GM13977 (cell line): ENCODE measurements around the gene RNF31.

Experiments used
- DNase-seq: peaks from one replicate; pipeline ENCODE4 v3.0.0; 2012; ENCODE audit warnings: low spot score
- CTCF ChIP-seq: IDR thresholded peaks from 2 replicates; pipeline ENCODE4 v1.5.1; 2012; ENCODE audit warnings: mild to moderate bottlenecking, control low read depth; ENCODE audit not compliant: insufficient read depth; ENCODE audit errors: extremely low read depth, missing control alignments
- in situ Hi-C: fragments of 300-500 bp; cut with MboI; formaldehyde crosslinking; loops from one replicate; pipeline ENCODE4 v1.12.0; 2022; ENCODE audit warnings: low sequenced_read_pairs, low pct_unique_long_range_greater_than_20kb, mixed read lengths, inconsistent platforms; ENCODE audit not compliant: unreplicated experiment

The RNF31 gene

GRCh38 chr14:24132976-24133375 lies 14.3 kb upstream of the RNF31 start:
- no peak for TF ChIP-seq CTCF
- no peak for DNase-seq
- in situ Hi-C loops: no loop called here

GRCh38 chr14:24133735-24134134 lies 13.6 kb upstream of the RNF31 start:
- DNase-seq: no peak
- TF ChIP-seq CTCF: no peak
- in situ Hi-C loops: no loop called here

GRCh38 chr14:24135584-24135833 lies 11.8 kb upstream of the RNF31 start:
- no peak for TF ChIP-seq CTCF
- in situ Hi-C loops: no loop called here
- DNase-seq: no peak

- no peak for TF ChIP-seq CTCF
- peak; percentile 98 for DNase-seq
- in situ Hi-C loops: no loop called here
Observed at GRCh38 chr14:24135834-24136683, 11.2 kb upstream of the RNF31 start, which contains the start of gene PSME1. Gene PSME1 (plus strand): TSS chr14:24136194. CDS start chr14:24136263, 69 bp downstream.

- TF ChIP-seq CTCF: no peak
- DNase-seq: no peak
- in situ Hi-C loops: no loop called here
Observed at GRCh38 chr14:24136684-24137528, 10.4 kb upstream of the RNF31 start.

GRCh38 chr14:24137529-24138395 lies 9.5 kb upstream of the RNF31 start:
- in situ Hi-C loops: no loop called here
- no peak for TF ChIP-seq CTCF
- no peak for DNase-seq
